Adrenal gland (tissue), 5 donors: Measurements from ENCODE around the gene CAMK1D.
"Not testable (repeated sequence)": the region's sequence is repeated elsewhere in the genome, so short reads cannot be mapped to it uniquely, and the experiment has no call there.

Experiments used
- POLR2A ChIP-seq, 2 donors: fragments of 450-650 bp; IDR thresholded peaks; one replicate each; pipeline ENCODE4 v1.6.1; 2017; ENCODE audit warnings: antibody characterized with exemption in 2 of 2, mild to moderate bottlenecking in 2 of 2, moderate library complexity in 1 of 2
- TF ChIP-seq, protein P1 (sequence below), 6 experiments: fragments of 450-650 bp in 4 of 6; fragments of 200-600 bp in 2 of 6; sonication (generic) in 1 of 6; IDR thresholded peaks; 1 replicate in 5 of 6; 2 replicates in 1 of 6; pipeline versions ENCODE4 v1.5.1 to v1.8.0; 2016 to 2021; ENCODE audit warnings: antibody characterized with exemption in 6 of 6, mild to moderate bottlenecking in 2 of 6, moderate library complexity in 1 of 6
- donor health status: DM: no; HTN: no; CAD: no.

DNA sequence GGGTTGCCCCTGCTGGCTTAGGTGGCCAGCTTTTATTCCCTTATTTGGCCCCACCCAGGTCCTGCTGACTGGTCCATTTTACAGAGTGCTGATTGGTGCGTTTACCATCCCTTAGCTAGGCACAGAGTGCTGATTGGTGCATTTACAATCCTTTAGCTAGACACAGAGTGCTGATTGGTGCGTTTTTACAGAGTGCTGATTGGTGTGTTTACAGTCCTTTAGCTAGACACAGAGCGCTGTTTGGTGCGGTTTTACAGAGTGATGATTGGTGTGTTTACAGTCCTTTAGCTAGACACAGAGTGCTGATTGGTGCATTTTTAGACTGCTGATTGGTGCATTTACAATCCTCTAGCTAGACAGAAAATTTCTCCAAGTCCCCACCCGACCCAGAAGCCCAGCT lies 39.6 kb upstream of the CAMK1D start:
- TF ChIP-seq, protein P1, sequence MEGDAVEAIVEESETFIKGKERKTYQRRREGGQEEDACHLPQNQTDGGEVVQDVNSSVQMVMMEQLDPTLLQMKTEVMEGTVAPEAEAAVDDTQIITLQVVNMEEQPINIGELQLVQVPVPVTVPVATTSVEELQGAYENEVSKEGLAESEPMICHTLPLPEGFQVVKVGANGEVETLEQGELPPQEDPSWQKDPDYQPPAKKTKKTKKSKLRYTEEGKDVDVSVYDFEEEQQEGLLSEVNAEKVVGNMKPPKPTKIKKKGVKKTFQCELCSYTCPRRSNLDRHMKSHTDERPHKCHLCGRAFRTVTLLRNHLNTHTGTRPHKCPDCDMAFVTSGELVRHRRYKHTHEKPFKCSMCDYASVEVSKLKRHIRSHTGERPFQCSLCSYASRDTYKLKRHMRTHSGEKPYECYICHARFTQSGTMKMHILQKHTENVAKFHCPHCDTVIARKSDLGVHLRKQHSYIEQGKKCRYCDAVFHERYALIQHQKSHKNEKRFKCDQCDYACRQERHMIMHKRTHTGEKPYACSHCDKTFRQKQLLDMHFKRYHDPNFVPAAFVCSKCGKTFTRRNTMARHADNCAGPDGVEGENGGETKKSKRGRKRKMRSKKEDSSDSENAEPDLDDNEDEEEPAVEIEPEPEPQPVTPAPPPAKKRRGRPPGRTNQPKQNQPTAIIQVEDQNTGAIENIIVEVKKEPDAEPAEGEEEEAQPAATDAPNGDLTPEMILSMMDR (IDR thresholded peaks at IDR 0.05) = not testable (repeated sequence)
- not testable (repeated sequence) for TF ChIP-seq POLR2A (IDR thresholded peaks at IDR 0.05)
